ENCODE data around the gene C16orf78.

Gene C16orf78

DNA sequence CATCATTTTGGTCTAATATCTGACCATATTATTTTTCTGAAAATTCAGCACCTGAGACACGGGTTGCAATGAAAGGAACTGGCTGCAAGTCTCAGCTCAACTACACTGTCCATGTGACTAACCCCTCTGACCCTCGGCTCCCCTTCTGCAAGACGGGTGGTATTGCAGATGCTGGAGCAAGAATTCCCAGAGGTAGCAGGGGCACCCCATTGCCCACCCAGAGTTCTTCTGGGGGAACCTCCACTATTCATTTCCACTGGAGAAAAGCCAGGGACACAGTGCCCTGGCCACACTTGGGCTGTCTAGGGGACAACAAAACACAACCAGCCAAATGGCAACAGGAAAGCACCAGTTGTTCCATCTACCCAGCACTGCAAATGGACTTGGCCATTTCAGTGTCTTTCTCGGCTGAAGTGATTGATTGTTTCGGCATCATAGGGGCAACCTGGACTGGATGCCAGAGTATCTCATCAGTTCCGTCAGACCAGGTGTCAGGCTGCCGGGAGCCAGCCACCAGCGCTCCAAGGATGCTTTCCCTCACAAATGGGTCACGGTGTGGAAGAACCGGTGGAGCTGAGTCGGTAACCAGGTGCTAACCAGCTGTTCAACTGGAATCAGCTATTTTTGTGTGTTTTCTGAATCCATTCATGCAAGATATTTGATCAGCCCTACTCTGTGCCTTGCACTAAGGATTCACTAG, 58.1 kb downstream of the C16orf78 start:
- no peak for DNase-seq (ENCODE audit: low read depth)

GRCh38 chr16:49434733-49435132, 61.1 kb downstream of the C16orf78 start:
- DNase-seq (ENCODE audit: low read depth): no peak

GRCh38 chr16:49436181-49436580, 62.6 kb downstream of the C16orf78 start:
- DNase-seq (ENCODE audit: low read depth): no peak

GRCh38 chr16:49437344-49437743, 63.7 kb downstream of the C16orf78 start:
- DNase-seq (ENCODE audit: low read depth): no peak

DNA sequence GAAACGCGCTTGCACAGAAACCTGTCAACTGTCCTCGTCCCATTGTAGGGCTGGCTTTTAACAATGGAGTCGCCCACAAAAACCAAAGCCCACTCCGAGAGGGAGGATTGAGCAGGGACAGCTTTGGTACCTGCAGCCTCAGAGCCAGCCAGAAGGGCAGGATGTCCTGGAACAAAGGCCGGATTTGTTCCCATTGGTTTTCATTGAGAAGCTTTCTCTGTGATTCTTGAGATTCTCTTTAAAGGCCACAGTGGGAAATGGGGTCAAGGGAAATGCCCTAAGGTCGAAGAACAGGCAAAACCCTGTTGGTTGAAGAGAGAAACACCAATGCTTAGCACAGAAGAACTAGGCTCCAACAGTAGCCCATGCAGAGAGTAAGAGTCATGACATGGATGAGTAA, 65.4 kb downstream of the C16orf78 start:
- no peak for DNase-seq (ENCODE audit: low read depth)

GRCh38 chr16:49439676-49440075, 66.1 kb downstream of the C16orf78 start:
- DNase-seq (ENCODE audit: low read depth): no peak

DNA sequence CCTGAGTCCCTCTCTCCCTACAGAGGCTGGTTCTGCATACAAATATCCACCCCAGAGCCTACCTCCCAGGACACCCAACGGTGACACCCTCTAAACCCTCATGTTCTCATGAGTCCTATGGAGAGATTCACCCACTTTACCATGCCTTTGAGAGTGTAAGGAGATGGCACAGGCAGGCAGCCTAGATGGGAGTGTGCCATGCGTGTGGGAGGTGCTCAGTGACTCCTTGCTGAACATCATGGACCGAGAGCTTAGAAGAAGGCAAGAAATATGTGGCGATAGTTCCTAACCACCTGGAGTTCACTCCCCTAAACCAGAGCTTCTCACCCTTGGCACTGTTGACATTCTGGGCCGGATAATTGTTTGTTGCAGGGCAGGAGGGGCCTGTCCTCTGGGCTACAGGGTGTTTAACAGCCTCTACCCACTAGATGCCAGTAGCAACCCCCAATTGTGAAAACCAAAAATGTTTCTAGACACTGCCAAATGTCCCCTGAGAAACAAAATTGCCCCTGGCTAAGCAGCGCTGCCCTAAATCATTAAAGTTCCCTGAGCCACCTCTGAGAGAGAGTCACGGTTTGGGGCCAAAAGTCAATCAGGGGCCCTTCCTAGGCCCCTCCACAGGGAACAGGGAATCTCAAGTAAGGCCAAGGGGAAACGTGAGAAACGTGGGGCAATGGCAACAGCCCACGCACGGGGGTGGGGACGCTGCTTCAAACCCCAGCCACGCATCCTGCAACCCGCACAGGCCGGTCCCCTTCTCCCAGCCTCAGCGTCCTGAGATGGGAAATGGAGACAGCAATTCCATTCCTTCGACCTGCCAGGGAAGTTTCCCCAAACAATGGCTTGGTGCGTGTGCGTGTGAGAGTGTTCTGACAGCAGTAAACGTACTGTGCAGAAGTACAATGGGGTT, 66.8 kb downstream of the C16orf78 start:
- DNase-seq (ENCODE audit: low read depth): no peak

DNA sequence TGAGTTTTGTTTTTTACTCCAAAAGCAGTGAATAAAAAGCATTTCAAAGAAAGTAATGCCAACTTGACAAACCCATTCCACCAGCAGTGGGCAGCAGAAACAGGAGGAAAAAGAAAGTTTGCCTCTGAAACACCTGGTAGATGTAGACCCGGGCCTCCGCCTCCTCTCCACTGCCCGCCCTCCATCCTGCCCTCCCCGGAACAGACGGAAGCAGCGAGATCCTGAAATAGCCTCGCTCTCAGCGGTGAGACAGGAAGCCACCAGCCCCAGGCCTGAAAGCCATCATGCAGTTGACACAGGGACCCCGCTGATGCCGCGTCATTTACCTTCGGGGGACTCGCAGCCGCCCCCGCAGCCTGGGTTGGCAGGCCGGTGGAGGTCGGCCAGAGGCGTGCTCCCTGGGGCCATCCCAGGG, 67.8 kb downstream of the C16orf78 start:
- no peak for DNase-seq (ENCODE audit: low read depth)

GRCh38 chr16:49442805-49443204, 69.2 kb downstream of the C16orf78 start:
- no peak for DNase-seq (ENCODE audit: low read depth)

DNA sequence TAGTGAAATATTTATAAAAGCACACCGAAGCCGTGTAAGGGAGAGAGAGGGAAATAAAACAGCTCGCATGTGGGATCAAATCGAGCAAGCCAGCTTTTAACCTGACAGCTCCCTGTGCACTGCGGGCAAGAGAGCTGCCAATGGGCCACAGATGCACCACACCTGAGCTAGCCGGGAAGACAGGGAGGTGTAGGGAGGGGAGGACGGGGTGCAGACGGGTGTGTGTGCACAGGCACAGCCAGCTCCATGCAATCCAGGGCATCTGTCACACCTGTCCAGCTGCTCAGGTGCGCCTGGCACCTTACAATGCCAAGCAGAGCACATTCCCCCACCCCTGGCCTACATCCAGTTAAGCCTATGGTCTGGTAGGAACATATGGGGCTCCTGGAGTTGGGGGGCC, 70.0 kb downstream of the C16orf78 start:
- no peak for DNase-seq (ENCODE audit: low read depth)

- no peak for DNase-seq (ENCODE audit: low read depth)
Observed at GRCh38 chr16:49446805-49447204, 73.2 kb downstream of the C16orf78 start.

All from stromal cell of bone marrow (primary cell).